Esophagus muscularis mucosa (tissue), 4 donors: ENCODE measurements around the gene C1QB.

Experiments
- EP300 ChIP-seq: sonication (generic); formaldehyde crosslinking; IDR thresholded peaks from one replicate; pipeline ENCODE4 v1.6.1; 2017; ENCODE audit warnings: antibody characterized with exemption
- POLR2A ChIP-seq: fragments of 450-650 bp; IDR thresholded peaks from one replicate; pipeline ENCODE4 v1.6.1; 2017; ENCODE audit warnings: antibody characterized with exemption, moderate library complexity, mild to moderate bottlenecking, low read depth
- TF ChIP-seq, protein P1 (sequence below), 3 experiments: fragments of 200-600 bp in 2 of 3; fragments of 450-650 bp in 1 of 3; sonication (generic) in 2 of 3; IDR thresholded peaks; one replicate each; pipeline ENCODE4 v1.5.1; 2017 to 2019; ENCODE audit warnings: antibody characterized with exemption in 3 of 3, mild to moderate bottlenecking in 2 of 3, moderate library complexity in 1 of 3

DNA sequence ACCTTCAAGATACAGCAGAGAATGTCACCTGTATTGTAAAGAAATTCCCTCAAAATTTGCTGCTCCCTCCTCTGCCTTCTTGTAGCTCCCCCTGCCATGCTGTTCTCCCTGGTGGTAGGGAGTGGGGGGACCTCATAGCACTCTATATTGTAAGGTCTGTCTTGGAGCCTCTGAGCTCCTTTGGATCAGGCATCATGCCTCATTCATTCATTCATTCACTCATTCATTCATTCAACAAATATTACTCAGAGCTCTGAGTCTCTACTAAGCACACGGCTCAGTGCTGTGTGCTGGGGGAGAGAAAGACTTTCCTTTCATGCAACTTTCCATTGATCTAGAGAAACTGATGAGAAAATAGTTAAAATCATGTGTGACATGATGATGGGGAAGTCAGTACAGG, 30.5 kb downstream of the C1QB start:
- TF ChIP-seq, protein P1, sequence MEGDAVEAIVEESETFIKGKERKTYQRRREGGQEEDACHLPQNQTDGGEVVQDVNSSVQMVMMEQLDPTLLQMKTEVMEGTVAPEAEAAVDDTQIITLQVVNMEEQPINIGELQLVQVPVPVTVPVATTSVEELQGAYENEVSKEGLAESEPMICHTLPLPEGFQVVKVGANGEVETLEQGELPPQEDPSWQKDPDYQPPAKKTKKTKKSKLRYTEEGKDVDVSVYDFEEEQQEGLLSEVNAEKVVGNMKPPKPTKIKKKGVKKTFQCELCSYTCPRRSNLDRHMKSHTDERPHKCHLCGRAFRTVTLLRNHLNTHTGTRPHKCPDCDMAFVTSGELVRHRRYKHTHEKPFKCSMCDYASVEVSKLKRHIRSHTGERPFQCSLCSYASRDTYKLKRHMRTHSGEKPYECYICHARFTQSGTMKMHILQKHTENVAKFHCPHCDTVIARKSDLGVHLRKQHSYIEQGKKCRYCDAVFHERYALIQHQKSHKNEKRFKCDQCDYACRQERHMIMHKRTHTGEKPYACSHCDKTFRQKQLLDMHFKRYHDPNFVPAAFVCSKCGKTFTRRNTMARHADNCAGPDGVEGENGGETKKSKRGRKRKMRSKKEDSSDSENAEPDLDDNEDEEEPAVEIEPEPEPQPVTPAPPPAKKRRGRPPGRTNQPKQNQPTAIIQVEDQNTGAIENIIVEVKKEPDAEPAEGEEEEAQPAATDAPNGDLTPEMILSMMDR (IDR thresholded peaks at IDR 0.05): no peak
- no peak for TF ChIP-seq POLR2A
- TF ChIP-seq EP300: no peak
